ENCODE data around the gene ZFP92.

Gene ZFP92

GRCh38 chrX:153446636-153446936, 35.3 kb downstream of the ZFP92 start:
- H3K27me3 ChIP-seq: no peaks in the 10 kb centered on the region
- H3K36me3 ChIP-seq: no peaks in the 10 kb centered on the region
- H3K9me3 ChIP-seq: no peaks in the 10 kb centered on the region
- TF ChIP-seq CTCF (IDR thresholded peaks at IDR 0.05; ENCODE audit: low read depth, low read length): no peak
- no peaks in the 10 kb centered on the region for H3K4me1 ChIP-seq
- DNase-seq: no peak
- no peak overlapping the region for H3K4me3 ChIP-seq (ENCODE audit: low read depth, low read length)

- Histone ChIP-seq H3K27me3 (no peaks in the 10 kb centered on the region), H3K36me3 (no peaks in the 10 kb centered on the region), H3K9me3 (no peaks in the 10 kb centered on the region), H3K4me1 (no peaks in the 10 kb centered on the region), H3K4me3 (ENCODE audit: low read depth, low read length) (no peak overlapping the region)
- TF ChIP-seq CTCF (IDR thresholded peaks at IDR 0.05; ENCODE audit: low read depth, low read length): no peak
- DNase-seq: no peak
Measured at GRCh38 chrX:153446950-153447580, 35.8 kb downstream of the ZFP92 start.

- H3K9me3 ChIP-seq: no peaks in the 10 kb centered on the region
- H3K36me3 ChIP-seq: no peaks in the 10 kb centered on the region
- H3K4me1 ChIP-seq: no peaks in the 10 kb centered on the region
- no peaks in the 10 kb centered on the region for H3K27me3 ChIP-seq
- TF ChIP-seq CTCF (IDR thresholded peaks at IDR 0.05; ENCODE audit: low read depth, low read length): no peak
- no peak overlapping the region for H3K4me3 ChIP-seq (ENCODE audit: low read depth, low read length)
- no peak for DNase-seq
Measured at GRCh38 chrX:153447581-153447960, 36.3 kb downstream of the ZFP92 start.

- no peaks in the 10 kb centered on the region for H3K9me3 ChIP-seq
- no peak for TF ChIP-seq CTCF (IDR thresholded peaks at IDR 0.05; ENCODE audit: low read depth, low read length)
- H3K27me3 ChIP-seq: no peaks in the 10 kb centered on the region
- no peak overlapping the region for H3K4me3 ChIP-seq (ENCODE audit: low read depth, low read length)
- no peaks in the 10 kb centered on the region for H3K4me1 ChIP-seq
- no peak for DNase-seq
- no peaks in the 10 kb centered on the region for H3K36me3 ChIP-seq
Measured at GRCh38 chrX:153448556-153449367, 37.5 kb downstream of the ZFP92 start.

- no peaks in the 10 kb centered on the region for H3K36me3 ChIP-seq
- no peaks in the 10 kb centered on the region for H3K27me3 ChIP-seq
- no peaks in the 10 kb centered on the region for H3K4me1 ChIP-seq
- DNase-seq: no peak
- no peaks in the 10 kb centered on the region for H3K9me3 ChIP-seq
- no peak for TF ChIP-seq CTCF (IDR thresholded peaks at IDR 0.05; ENCODE audit: low read depth, low read length)
- no peak overlapping the region for H3K4me3 ChIP-seq (ENCODE audit: low read depth, low read length)
Measured at GRCh38 chrX:153449368-153450113, 38.3 kb downstream of the ZFP92 start.

All from BE2C (cell line).